Activated T-helper 1 cell treated with anti-CD3 and anti-CD28 coated beads, Interleukin-2, amount 50 U/mL, for 16 hours (primary cell): ENCODE measurements around the gene TMEM204.

Experiments used
- DNase-seq, 2 donors: peaks; one replicate each; pipeline ENCODE4 v3.0.0-alpha.2; 2020; ENCODE audit warnings: low read depth in 1 of 2, low spot score in 1 of 2

The TMEM204 gene

DNA sequence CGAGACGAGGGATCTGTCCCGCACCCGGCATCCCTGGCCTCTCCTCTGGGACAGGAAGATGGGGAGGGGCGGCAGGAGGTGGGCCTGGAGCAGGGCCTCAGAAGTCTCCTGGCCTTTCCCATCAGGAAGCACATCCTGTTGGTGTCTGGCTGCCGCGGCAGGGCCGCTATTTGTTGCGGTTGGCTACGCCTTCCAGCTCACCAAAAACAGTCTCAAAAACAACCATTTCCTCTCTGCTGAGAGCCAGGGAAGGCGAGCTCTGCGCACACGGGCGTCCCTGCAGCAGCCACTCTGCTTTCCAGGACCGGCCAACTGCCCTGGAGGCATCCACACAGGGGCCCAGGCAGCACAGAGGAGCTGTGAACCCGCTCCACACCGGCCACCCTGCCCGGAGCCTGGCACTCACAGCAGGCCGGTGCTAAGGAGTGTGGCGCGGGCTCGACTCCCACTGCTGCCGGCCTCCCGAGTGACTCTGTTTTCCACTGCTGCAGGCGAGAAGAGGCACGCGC is at the start of gene TMEM204:
Gene TMEM204, plus strand, starts transcription at position 224 of the 509 bp plus-strand sequence. CDS start 610 bp downstream, outside the sequence.
- peak in 1 of 2 donors; percentile 41 for DNase-seq

DNA sequence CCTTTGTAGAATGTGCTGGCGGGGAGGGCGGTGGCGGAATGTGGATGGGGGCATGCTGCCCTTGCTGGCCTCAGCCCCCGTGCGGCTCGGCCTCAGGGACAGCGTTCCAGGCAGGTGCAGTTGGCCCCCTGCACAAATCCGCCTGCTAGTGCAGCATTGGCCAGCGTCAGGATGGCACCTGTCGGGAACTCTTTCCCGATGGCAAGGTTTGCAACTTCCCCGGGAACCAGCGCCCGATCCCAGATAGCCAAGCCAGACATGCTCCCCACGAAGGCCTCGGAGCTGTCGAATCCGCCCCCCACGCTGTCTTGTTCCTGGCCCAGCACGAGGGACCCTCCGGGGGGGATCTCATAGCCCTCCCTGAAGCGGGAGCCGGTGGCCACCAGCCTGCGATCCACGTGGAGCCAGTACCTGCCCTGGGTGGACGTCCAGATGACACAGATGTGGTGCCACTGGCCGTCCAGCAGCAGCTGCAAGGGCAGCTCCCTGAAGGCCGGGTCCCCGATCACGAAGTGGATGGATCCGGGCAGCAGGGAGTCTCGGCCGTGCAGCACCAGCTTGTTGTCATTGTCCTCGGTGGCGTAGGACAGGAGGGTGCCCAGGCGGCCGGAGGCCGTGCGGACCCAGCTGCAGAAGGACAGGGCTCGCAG is 47.5 kb upstream of the TMEM204 start:
- DNase-seq: no peak

DNA sequence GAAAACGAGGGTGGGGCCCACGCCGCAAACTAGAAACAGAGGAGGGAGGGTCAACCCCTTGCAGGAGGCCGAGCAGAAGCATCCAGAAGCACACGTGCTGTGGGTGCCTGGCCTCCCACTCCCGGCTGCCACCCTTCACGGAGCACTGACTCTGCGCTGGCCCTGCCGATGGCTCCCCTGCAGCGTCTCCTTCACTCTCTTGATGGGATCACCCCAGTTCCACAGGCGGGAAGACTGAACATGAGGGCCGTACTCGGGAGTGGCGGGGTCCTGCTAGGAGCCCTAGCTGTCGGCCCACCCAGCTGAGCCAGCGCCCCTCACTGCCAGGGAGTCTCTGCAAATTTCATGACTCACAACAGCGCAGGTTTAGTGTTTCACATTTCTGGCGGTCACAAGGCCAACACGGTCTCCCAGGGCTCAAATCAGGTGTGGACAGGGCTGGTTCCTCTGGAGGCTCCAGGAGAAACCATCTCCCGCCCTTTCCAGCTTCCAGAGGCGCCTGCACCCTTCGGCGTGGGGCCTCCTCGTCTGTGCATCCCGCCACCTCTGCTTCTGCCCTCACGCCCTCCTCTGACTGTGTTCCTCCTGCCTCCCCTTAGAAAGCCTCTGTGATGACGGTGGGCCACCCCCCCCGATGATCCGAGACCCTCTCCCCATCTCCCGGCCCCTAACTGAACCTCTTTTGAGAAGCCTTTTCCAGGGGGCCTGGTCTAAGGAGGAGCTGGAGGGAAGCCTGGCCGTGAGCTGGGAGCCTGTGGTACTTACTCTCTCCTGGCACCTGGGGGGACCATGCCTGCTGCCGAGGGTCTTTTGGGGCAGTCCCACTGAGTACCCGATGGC is 46.7 kb upstream of the TMEM204 start:
- no peak for DNase-seq

DNA sequence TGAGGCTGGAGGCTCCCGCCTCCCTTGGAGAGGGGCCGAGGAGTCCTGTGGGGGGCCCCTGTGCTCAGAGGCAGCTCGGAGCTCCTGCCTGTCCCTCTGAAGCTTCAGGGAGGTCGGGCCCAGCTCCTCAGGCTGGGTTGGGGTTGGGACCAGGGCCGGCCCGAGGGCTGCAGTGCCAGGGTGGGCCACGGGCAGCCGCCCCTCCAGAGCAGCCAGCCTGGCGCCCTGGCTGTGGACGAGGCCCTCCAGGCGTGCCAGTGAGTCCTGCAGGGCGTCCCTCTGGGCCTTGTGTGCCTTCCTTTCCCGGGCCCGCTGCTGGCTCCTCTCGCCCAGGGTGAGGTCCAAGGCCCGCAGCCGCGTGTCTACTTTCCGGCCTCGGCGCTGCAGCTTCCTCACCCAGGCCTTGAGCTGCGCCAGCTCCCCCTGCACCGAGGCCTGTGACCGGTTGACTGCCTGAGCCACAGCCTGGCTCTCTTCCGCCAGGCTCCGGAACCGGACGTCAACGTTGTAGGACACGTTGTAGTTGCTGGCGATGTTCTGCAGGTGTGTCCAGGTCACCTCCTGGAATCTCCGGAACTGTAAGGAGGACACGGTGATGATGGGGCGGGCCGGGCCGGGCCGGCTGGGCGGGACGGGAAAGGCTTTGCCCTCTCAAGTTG is 45.9 kb upstream of the TMEM204 start:
- no peak for DNase-seq

DNA sequence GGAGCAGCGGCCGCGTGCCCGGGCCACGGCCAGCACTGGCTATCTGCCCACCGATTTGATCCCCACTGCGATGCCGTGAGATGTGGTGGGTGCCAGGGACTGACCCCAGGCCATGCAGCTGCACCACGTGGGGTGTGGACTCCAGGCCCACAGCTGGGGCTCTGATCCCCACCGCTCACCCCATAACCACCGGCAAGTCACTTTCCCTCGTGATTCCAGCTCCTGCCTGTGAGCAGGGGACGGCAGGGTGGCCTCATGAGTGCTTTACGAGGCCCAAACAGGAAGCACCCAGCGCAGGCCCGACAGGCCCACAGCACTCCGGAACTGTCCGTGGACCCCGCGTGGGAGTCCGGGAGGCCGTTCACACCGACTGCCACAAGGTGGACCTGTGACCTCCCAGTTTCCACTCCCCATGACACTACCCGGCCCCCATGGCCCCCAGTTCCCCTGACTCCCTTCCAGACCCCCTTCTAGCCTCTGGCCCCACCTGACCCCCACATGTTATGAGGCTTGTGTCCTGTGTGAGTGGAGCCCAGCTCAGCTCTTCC is 45.3 kb upstream of the TMEM204 start:
- DNase-seq: no peak

DNA sequence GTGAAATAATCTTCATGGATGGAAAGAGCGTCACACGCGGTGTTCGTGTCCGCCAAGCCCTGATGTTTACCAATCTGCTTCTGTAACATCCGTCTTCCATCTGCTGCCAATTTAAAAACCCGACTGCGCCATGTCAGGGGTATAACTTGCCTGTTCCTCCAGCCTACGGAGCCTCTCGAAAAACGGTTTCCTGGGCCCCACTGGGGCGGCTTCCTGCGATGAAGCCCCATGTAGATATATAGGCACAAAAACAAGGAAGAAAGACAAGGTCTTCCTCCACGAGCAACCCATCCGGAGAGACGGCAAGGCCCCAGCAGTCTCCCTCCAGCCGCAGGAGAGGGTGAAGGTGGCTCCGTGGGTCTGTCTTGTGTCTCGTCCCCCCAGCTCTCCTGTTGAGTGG is 44.8 kb upstream of the TMEM204 start, which contains the start of gene PTX4:
Gene PTX4, minus strand, starts transcription at position 326 of the 400 bp plus-strand sequence. Its CDS starts 35 bp downstream, at position 291.
- DNase-seq: no peak

DNA sequence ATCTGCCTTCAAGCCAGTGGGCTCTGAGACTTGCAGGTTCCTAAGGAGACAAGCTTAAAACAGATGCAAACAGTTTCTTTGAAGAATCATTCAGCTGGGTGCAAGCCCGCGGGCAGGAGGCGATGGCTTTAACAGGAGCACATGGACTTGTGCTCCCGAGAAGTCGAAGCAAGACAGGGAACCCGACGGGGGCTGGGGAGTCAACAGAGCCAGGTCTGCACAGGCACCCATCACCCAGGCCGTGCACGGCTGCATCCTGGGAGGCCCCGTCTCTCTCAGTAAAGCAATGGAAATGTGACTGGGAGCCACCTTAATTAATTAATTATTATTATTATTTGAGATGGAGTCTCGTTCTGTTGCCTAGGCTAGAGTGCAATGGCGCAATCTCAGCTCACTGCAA is 44.4 kb upstream of the TMEM204 start:
- DNase-seq: no peak

DNA sequence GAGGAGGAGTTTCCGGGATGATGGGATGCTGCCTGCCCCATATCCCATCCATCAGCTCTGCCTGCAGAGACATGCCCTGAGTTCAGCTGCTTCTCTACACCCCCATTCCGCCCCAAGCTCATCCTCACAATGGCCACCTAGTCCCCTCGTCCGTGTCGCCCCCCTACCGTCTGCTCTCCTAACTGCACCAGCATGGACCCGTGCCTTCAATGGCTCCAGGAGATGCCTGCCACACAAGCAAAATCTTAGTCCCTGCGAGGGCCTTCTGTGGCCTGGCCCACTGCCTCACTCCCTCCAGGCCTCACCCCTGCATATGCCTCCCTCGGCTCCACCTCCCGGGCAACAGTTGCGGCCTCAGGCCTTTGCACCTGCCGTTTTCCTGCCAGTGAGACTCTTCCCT is 42.1 kb upstream of the TMEM204 start:
- no peak for DNase-seq

DNA sequence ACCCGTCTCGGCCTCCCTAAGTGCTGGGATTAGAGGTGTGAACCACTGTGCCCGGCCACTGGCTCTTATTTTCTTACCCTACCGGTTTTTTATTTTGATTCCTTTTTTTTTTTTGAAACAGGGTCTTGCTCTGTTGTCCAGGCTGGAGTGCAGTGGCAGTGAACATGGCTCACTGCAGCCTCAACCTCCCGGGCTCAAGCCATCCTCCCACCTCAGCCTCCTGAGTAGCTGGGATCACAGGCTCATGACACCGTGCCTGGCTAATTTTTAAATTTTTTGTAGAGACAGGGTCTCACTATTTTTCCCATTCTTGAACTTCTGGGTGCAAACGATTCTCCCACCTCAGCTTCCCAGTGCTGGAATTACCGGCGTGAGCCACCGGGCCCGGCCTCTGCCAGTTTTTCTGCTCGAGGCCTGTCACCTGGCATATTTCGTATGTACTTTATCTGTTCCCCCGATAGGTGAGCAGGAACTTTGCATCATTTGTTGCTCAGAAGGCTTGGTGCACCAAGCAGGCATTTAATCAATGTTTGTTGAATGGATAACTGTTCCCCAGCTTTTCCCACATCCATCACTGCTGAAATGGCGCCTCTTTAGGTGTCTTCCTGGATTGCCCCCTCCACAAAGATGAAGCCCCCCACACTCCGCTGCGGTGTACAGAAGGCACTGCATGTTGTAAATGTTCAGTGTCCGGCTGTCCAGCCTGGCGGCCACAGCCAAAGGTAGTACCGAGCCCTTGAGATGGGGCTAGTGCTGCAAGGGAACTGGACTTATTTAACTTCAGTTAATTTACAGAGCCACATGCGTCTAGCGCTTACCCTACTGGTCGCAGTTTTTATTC is 41.2 kb upstream of the TMEM204 start:
- DNase-seq: no peak

DNA sequence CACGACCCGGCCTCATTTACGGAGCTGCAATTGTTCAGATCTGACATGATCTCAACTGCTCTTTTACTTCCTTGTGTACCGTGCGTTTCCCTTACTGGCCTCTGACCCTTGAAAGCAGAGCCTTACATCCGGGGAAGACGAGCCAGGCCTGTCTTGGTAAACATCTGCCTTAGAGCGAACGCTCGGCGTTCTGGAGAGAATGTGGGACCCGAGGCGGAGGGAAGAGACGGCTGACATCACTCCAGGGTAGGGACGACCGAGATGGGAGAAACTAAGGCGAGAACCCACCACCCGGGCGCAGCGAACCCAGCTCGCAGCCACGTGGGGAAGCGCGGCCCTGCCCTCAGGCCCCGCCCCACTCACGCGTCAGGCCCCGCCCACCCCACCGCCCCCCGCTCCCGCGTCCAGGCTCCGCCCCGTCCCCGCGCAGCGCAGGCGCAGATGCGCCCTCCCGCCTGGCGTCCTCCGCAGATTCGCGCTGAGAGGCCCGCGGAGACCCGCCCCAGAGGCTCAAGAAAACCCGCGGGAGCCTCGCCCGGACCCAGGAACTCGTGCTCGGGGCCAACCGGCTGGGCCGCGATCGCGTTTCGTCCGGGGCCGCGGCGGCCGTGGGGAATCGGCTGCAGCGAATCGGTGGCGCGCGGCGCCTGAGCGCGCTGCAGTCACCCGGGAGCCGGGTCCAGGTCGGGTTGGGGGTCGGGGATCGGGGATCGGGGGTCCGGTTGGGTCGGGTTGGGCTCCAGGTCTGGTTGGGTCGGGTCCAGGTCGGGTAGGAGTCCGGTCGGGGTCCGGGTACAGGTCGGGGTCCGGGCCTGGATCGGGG is 40.3 kb upstream of the TMEM204 start, which contains the start of gene TELO2:
Gene TELO2, plus strand, starts transcription at position 438 of the 823 bp plus-strand sequence. CDS start 922 bp downstream, outside the sequence.
- DNase-seq: peak; percentile 74 to 81

DNA sequence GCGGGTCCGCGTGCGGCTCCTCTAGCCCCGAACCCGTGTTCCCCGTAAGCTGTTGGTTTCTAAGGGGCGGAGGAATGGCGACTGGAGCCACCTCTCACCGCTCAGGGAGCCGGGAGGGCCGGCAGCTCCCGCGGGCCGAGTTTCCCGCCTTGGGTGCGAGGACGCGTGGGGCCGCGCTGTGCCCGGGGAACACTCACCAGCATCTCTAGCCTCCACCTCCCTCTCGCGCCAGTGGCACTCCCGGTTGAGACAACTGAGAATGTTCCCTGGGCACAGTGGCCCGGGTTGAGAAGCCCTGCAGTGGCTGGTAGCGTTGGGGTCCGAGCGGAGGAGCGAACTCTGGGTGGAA is 39.7 kb upstream of the TMEM204 start:
- no peak for DNase-seq

DNA sequence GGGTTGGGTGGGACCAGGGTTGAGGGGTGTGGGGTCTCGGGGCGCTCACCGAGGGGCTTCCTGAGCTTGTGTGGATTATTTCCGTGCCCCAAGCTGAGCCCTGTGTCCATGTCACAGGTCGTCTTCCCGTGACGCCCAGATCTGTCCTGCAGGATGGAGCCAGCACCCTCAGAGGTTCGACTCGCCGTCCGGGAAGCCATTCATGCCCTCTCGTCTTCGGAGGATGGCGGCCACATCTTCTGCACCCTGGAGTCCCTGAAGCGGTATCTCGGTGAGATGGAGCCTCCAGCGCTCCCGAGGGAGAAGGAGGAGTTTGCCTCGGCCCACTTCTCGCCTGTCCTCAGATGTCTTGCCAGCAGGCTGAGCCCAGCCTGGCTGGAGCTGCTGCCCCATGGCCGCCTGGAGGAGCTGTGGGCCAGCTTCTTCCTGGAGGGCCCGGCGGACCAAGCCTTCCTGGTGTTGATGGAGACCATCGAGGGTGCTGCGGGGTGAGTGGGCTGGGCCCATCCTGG is 39.3 kb upstream of the TMEM204 start:
- no peak for DNase-seq

DNA sequence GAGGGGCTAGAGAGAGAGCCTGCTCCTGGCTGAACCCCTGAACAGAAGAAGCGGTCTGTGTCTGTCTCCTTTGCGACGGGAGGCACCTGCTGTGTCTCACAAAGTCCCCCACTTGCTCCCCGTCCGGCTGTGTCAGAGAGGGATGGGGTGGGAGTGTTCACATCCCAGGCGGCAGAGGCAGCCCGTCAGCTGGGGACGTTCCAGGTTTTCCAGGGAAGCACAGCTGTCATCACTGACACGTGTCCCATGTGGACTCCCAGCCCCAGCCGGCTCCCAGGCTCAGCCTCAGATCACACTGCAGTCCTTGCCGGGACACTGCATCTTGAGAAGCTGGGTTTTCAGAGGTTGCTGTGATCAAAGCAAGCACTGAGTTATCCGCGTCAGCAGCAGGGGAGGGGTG is 38.8 kb upstream of the TMEM204 start:
- DNase-seq: no peak

DNA sequence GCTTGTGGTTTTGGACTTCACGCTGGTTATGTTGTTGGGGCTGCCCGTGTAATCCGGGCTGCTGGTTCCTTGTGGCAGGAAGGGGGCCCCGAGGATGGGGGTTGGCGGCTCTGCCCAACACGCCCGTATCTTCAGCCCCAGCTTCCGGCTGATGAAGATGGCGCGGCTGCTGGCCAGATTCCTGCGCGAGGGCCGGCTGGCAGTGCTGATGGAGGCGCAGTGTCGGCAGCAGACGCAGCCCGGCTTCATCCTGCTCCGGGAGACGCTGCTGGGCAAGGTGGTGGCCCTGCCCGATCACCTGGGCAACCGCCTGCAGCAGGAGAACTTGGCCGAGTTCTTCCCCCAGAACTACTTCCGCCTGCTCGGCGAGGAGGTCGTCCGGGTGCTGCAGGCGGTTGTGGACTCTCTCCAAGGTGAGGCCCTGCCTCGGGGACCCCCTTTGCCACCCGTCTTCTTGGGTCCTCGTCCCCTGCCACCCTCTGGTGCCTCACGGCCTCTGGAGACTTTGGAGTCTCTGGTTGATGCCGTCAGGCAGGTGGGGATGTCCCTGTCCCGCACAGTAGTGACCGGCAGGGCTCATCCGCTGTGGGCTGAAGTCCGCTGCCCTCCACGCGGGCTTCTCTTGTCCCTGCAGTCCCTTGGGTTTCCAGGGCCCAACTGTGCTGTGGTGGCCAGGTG is 38.1 kb upstream of the TMEM204 start:
- no peak for DNase-seq

DNA sequence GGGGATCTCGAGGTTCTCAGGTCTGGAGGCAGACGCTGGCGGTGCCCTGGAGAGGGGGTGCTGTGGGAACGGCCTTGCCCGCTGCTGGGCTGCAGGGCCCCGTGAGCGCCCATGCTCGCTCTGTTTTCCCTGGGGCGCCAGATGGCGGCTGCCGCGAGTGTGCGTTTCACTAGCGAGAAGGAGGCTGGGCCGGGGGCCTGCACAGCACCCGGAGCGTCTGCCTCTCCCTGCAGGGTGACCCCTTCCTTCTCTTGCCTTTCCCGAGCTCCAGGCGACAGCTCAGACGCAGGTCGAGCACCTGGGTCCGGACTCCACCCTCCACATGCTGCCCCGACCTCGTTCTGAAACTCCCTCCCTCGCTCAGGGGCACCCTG is 37.6 kb upstream of the TMEM204 start:
- no peak for DNase-seq

DNA sequence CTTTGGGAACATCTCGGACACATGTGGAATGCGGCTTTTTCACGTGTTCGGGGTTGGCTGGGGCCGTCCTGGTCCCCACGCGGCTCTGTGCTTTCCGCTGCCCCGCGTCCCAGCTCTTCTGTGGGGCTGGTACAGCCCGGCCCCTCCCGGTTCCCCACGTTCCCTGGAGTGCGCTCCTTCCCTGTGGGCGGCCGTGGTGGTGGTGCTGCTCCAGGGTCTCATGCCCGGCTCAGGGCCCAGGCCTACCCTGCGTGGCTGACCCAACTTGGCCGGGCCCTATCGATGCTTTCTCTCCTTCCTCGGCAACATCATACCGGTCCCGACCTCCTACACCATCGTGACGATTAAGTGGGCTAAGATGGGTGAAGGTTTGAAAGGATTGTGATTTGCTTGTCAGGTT is 37.0 kb upstream of the TMEM204 start:
- no peak for DNase-seq

DNA sequence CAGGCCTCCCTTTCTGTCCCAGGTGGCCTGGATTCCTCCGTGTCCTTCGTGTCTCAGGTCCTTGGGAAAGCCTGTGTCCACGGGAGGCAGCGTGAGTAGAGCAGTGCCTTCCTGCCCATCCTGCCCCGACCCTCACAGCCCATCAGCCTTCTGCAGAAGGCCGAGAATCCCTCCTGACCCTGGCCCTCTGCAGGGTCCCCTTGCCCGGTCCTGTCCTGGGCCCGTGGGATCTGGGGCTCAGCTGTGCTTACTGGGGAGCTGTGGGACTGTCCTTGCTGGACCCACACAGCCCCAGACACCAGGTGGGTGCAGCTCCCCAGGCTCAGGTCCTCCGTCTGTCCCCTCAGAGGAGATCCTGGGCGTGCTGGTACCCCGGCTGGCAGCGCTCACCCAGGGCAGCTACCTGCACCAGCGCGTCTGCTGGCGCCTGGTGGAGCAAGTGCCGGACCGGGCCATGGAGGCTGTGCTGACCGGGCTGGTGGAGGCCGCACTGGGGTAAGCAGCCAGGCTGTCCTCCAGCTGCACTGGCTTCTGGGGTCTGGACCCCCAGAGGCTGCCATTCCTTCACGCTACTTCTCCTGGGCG is 36.4 kb upstream of the TMEM204 start:
- DNase-seq: no peak

DNA sequence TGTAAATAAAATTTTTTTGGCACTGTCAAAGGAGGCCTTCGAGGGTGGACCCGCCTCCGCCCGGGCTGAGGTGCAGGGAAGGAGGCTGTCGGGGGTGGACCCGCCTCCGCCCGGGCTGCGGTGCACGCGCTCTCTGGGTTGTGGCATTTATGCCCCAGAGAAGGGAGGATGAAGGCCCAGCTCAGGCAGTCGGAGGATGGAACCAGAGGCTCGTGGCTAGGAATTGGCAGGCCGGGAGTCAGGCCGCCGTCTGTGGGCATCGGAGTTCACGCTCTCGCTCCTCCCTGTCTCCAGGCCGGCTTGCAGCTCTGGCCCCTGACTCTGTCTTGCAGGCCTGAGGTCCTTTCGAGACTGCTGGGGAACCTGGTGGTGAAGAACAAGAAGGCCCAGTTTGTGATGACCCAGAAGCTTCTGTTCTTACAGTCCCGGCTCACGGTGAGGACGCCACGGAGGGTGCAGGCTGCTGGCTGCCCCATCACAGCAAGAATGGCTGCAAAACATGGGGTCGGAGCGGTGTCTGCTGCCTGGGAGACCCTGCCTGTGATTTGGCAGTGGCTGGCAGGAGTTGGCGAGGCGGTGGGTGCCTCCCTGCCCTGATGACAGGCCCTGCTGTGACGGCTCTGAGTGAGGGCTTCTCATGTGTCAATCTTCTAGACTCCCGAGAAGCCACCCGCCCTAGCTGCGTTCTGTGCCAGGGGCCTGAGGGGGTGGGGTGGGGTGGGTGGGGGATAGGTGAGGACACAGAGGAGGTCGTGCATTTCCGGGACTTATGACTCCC is 34.4 kb upstream of the TMEM204 start:
- no peak for DNase-seq
